PC-9 (cell line): ENCODE data around the gene CTAG2.
"Not testable (repeated sequence)": the region's sequence is repeated elsewhere in the genome, so short reads cannot be mapped to it uniquely, and the experiment has no call there.

Experiments used
- CTCF ChIP-seq: fragments of 200-600 bp; sonication (generic); conservative IDR thresholded peaks from 2 replicates; pipeline ENCODE4 v1.6.1; 2017; ENCODE audit warnings: mixed run types, antibody characterized with exemption, mild to moderate bottlenecking, moderate library complexity
- EZH2 ChIP-seq: fragments of 200-600 bp; sonication (generic); IDR thresholded peaks from 2 replicates; pipeline ENCODE4 v1.8.0; 2017; ENCODE audit warnings: antibody characterized with exemption, low read depth

GRCh38 chrX:154670848-154671247 is 17.5 kb upstream of the CTAG2 start:
- not testable (repeated sequence) for TF ChIP-seq CTCF, EZH2
